ENCODE results near the gene MROH2A. TPM values are rescaled to one million over a fixed set of nuclear protein-coding genes. Genes with fewer than 3 reads are reported as not detected.
"Not testable (repeated sequence)": the region's sequence is repeated elsewhere in the genome, so short reads cannot be mapped to it uniquely, and the experiment has no call there.

Gene MROH2A, protein sequence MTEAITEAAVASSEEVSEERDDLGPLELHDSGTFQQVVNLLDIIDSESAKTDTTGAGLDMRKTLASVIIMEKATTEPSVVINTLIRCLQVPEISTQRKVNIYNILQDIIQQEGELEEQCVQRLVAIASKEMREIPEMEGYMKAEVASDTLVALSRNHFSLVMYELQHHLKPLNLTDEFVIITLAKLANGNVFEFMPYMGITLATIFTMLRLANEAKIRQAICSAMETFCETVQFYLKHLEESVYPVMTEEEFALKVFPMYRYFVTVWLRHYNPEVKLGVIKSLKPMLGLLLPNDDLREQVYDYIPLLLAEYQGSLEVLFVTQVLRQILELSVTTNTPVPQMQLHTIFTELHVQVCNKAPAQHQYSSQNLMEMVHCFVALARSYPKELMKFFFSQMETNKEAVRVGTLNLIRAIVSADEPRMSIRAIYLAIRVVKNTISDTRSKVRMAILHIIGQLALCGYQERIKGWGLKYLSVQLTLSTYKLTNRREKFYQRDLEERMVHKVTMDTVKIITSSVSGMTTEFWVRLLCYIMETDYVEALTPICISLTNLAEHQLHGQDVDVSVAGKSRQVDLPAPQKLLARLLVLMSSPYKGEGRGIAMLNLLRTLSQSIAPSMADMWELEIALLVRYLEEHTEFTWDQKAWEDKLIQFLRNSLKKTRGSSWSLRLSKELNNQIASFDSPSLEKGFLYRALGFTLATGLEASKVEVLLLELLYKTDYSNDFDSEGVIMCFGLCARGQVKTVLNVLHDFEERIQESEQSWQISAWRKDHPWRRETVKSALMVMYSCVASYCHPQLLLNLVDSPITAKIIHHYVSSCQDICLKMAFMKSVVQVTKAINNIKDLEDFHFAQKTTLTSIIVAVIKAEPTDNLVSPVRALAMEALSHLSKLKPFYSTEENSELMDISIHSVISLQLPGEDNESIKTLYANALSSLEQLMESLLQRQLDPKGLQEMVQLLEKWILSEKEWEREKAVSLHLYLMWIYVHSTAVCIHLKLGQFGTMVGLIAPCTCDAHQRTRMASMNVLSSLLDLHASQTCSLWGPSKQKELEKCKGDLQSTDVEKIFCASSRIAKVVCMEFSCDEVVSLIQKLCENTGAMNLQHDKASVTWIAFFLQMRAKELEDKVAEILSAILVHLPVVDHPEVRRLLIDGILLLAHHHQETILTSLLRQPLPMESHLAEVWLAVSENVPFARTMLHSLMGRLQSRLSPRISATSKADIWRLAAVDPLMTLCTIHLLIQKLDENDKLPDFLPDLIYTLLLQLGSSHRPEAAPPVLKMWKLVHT (N-terminal part only)
- total RNA-seq: not detected in 2 replicates
- polyA plus RNA-seq (2012): not detected

- DNase-seq (ENCODE audit: low read depth): no peak
Observed at GRCh38 chr2:233778030-233778429, at the start of gene MROH2A. Gene MROH2A (plus strand): TSS chr2:233778330. CDS start chr2:233779359, 1,029 bp downstream.

- DNase-seq (ENCODE audit: low read depth): no peak
Observed at GRCh38 chr2:233728723-233729301, 49.3 kb upstream of the MROH2A start, which contains the start of gene UGT1A3. Gene UGT1A3 (plus strand): TSS chr2:233729042. CDS start chr2:233729127, 85 bp downstream.

- DNase-seq (ENCODE audit: low read depth): not testable (repeated sequence)
Observed at GRCh38 chr2:233736868-233737653, 41.1 kb upstream of the MROH2A start.

- no peak for DNase-seq (ENCODE audit: low read depth)
Observed at GRCh38 chr2:233740870-233741269, 37.3 kb upstream of the MROH2A start.

- DNase-seq (ENCODE audit: low read depth): no peak
Observed at GRCh38 chr2:233743464-233744259, 34.5 kb upstream of the MROH2A start.

DNA sequence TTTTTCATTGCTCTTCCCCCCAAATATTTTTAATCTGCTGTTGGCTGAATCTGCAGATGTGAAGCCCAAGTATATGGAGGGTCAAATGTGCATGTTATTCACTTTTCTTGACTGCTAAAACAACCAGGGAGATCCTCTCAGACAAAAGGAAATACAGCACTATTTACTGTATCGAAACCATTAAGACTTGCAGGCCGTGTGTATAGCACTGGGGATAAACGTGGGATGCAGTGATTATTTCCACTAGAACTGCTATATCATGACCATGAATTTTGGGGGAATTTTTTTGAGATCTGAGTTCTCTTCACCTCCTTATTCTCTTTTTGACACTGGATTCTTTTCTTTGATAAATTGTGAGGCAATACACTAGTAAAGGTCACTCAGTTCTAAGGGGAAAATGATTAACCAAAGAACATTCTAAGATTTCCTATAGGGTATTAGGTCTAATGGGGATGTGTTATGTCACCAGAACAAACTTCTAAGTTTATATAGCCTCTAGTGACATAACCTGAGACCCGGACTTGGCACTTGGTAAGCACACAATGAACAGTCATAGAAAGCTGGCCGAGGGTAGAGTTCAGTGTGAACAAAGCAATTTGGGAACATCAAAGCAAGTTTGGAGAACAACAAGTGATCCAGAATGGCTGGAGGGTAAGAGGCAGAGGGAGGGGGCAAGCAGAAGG, 32.9 kb upstream of the MROH2A start:
- no peak for DNase-seq (ENCODE audit: low read depth)

GRCh38 chr2:233745838-233746237, 32.3 kb upstream of the MROH2A start:
- not testable (repeated sequence) for DNase-seq (ENCODE audit: low read depth)

- no peak for DNase-seq (ENCODE audit: low read depth)
Observed at GRCh38 chr2:233746475-233747282, 31.5 kb upstream of the MROH2A start.

GRCh38 chr2:233747283-233747544, 30.9 kb upstream of the MROH2A start:
- DNase-seq (ENCODE audit: low read depth): no peak

- not testable (repeated sequence) for DNase-seq (ENCODE audit: low read depth)
Observed at GRCh38 chr2:233750689-233751088, 27.4 kb upstream of the MROH2A start.

- not testable (repeated sequence) for DNase-seq (ENCODE audit: low read depth)
Observed at GRCh38 chr2:233751212-233752009, 26.7 kb upstream of the MROH2A start.

DNA sequence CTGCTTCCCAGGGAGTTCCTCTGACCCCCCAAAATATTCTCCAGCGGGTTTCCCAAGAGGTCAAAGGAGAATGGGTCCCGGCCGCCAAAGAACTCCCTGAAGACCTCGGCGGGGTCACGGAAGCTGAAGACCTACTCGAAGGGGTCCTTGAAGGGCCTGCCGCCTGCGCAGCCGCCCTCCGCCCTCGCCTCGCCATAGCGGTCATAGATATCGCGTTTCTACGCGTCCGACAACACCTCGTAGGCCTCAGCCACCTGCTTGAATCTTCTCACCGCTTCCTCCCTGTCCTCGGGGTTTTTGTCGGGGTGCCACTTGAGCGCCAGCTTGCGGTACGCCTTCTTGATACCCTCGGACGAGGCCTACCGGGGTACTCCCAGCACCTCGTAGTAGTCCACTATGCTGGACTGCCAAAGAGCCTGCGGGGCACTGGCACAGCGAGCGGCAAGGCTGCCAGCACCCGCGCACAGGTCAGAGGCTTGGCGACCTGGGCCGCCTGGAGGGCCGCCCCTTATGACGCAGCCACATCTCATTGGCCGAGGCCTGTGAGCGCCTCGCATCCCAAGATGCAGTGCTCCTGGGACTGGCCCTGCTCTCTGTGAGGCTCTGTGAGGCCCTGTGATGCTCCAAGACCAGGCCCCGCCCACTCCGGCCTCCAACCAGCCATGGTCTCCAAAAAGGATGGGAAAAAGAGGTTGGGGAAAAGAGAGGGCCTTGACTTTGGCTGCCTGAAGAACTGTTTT, 23.1 kb upstream of the MROH2A start:
- no peak for DNase-seq (ENCODE audit: low read depth)

GRCh38 chr2:233756429-233757081, 21.6 kb upstream of the MROH2A start:
- no peak for DNase-seq (ENCODE audit: low read depth)

GRCh38 chr2:233758141-233758540, 20.0 kb upstream of the MROH2A start:
- no peak for DNase-seq (ENCODE audit: low read depth)

DNA sequence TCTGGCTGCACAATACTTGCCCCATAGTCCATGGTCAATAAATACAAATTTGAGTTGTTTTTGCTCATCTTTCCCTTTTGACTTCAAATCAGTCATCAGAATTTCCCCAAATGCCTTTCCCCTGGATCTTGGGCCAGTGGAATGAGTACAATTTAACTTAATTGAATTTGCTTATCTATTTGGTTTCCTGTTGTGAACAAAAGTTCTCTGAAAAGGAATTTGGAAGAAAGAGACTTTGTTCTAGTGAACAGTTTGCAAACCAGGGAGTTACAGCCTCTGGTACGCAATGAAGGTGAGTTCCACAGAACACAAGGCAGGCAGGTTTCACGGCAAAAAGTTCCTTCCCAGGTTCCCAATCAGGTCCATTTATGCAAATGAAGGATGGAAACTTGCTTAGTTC, 19.3 kb upstream of the MROH2A start:
- no peak for DNase-seq (ENCODE audit: low read depth)

GRCh38 chr2:233760043-233760442, 18.1 kb upstream of the MROH2A start, which contains the start of gene UGT1A1:
Gene UGT1A1 (plus strand): TSS chr2:233760270. CDS start chr2:233760288, 18 bp downstream.
- DNase-seq (ENCODE audit: low read depth): no peak
